Activated naive CD4-positive, alpha-beta T cell treated with anti-CD3 and anti-CD28 coated beads, Interleukin-2, amount 50 U/mL, for 16 hours (primary cell): ENCODE measurements around the gene BACE1-AS.
"Not testable (repeated sequence)": the region's sequence is repeated elsewhere in the genome, so short reads cannot be mapped to it uniquely, and the experiment has no call there.

Experiments used
- DNase-seq: peaks from one replicate; pipeline ENCODE4 v3.0.0-alpha.2; 2020

The BACE1-AS gene

GRCh38 chr11:117292616-117293015, 1.5 kb downstream of the BACE1-AS start:
- DNase-seq: no peak

- DNase-seq: no peak
Observed at GRCh38 chr11:117295438-117296137, 4.4 kb downstream of the BACE1-AS start.

- DNase-seq: no peak
Observed at GRCh38 chr11:117296881-117297280, 5.7 kb downstream of the BACE1-AS start.

- DNase-seq: no peak
Observed at GRCh38 chr11:117298195-117298594, 7.0 kb downstream of the BACE1-AS start.

- DNase-seq: no peak
Observed at GRCh38 chr11:117299351-117300282, 8.5 kb downstream of the BACE1-AS start.

- no peak for DNase-seq
Observed at GRCh38 chr11:117300283-117300663, 9.1 kb downstream of the BACE1-AS start.

GRCh38 chr11:117300773-117301172, 9.6 kb downstream of the BACE1-AS start:
- DNase-seq: no peak

- DNase-seq: no peak
Observed at GRCh38 chr11:117302228-117302627, 11.1 kb downstream of the BACE1-AS start.

GRCh38 chr11:117303101-117303500, 12.0 kb downstream of the BACE1-AS start:
- no peak for DNase-seq

GRCh38 chr11:117303646-117304315, 12.6 kb downstream of the BACE1-AS start:
- no peak for DNase-seq

- DNase-seq: no peak
Observed at GRCh38 chr11:117305145-117305544, 14.0 kb downstream of the BACE1-AS start.

GRCh38 chr11:117309310-117309709, 18.2 kb downstream of the BACE1-AS start:
- DNase-seq: no peak

- DNase-seq: no peak
Observed at GRCh38 chr11:117313091-117313490, 21.9 kb downstream of the BACE1-AS start.

GRCh38 chr11:117313828-117314768, 23.0 kb downstream of the BACE1-AS start:
- DNase-seq: no peak

- DNase-seq: no peak
Observed at GRCh38 chr11:117314840-117315239, 23.7 kb downstream of the BACE1-AS start.

- DNase-seq: peak; percentile 24
Observed at GRCh38 chr11:117315285-117316196, 24.4 kb downstream of the BACE1-AS start.

- DNase-seq: no peak
Observed at GRCh38 chr11:117316197-117316961, 25.2 kb downstream of the BACE1-AS start, which contains the start of gene BACE1. TSS of gene BACE1 (minus strand) at chr11:117316256. CDS start at chr11:117315795, 461 bp downstream.

GRCh38 chr11:117318738-117319137, 27.6 kb downstream of the BACE1-AS start:
- no peak for DNase-seq

GRCh38 chr11:117319214-117319840, 28.2 kb downstream of the BACE1-AS start:
- DNase-seq: no peak

GRCh38 chr11:117327255-117327566, 36.1 kb downstream of the BACE1-AS start:
- not testable (repeated sequence) for DNase-seq
